Measurements from ENCODE around the gene NFYB.

The NFYB gene

DNA sequence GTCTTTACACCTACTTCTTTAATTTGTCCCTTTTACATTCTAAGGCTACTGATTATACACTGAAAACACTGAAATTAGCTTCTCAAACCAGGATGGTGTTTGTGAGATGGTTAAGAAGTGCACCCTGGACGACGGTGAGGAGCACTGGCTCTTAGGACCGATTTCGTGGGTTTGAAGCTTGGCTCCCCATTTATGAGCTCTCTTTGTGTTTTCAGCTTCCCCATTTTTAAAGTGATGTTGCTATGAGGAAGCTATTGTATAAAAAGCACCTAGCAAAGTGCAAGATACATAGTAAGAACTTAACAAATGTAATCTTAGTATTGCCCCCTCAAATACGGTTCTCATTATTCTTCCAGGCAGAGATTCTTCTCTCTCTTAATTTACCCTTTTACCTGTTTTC, 4.7 kb downstream of the NFYB start:
- DNase-seq (ENCODE audit: low spot score): no peak
- TF ChIP-seq, protein P1, sequence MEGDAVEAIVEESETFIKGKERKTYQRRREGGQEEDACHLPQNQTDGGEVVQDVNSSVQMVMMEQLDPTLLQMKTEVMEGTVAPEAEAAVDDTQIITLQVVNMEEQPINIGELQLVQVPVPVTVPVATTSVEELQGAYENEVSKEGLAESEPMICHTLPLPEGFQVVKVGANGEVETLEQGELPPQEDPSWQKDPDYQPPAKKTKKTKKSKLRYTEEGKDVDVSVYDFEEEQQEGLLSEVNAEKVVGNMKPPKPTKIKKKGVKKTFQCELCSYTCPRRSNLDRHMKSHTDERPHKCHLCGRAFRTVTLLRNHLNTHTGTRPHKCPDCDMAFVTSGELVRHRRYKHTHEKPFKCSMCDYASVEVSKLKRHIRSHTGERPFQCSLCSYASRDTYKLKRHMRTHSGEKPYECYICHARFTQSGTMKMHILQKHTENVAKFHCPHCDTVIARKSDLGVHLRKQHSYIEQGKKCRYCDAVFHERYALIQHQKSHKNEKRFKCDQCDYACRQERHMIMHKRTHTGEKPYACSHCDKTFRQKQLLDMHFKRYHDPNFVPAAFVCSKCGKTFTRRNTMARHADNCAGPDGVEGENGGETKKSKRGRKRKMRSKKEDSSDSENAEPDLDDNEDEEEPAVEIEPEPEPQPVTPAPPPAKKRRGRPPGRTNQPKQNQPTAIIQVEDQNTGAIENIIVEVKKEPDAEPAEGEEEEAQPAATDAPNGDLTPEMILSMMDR (IDR thresholded peaks at IDR 0.05; ENCODE audit: extremely low read depth, missing control alignments): no peak

DNA sequence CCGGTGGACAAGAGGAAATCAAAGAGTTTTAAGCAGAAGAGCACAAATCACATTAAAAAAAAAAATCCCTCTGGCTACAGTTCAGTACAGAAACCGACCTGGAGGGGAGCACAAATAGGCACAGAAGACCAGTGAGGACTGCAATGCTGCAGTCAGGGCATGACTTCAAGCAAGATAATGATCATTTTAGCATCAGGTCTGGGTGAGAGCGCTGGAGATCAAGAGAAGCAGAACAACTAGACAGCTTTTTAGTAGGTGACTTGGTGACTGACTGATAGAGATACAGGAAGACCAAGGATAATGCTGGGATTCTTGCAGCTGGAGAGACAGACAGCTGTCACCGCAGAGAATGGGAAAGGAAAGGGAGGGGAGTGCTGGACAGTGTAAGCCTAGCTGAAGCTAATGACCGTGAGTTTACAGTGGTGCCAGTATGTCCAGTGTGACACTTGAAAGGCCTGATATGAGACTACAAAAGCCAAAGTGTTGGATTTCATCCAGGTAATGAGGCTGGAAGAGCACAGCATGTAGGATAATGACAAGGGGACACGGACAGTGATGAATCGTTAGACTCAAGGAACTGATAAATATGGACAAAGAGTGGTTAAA, 5.6 kb downstream of the NFYB start:
- TF ChIP-seq, protein P1 (IDR thresholded peaks at IDR 0.05; ENCODE audit: extremely low read depth, missing control alignments): no peak
- no peak for DNase-seq (ENCODE audit: low spot score)

DNA sequence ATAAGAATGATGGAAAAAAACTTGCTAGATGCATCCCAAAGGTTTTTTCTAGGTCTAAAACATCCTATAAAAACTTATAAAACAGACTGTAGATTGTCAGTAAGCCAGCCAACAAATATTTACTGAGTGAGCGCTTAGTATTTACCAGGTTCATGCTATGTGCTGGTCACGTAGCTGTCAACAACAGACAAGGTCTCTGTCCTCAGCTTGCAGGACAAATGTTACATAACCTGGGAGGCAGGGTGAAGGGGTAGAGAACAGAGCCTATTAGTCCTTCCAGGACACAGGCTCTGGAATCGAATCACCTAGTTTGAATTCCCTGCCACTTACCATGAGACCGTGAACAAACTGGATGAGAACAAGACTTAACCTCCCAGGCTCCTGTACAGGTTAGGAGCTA, 6.4 kb downstream of the NFYB start:
- DNase-seq (ENCODE audit: low spot score): no peak
- TF ChIP-seq, protein P1 (IDR thresholded peaks at IDR 0.05; ENCODE audit: extremely low read depth, missing control alignments): no peak

DNA sequence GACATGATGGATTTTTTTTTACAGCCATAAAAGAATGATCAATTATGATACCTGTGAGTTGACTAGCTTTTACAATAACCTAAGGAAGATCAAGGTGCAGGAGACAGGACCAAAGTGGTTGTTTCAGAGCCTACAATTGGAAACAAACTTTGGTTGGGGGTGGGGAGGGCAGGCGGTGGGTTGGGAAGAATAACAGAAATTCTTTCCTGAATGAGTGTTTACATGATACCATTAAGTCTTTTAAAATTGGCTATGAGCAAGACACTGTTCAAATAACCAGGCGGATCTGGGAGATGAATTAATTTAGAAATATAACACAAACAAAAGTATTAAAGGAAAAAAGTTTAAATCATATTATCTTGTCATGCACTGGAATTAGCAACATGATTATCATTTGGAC, 7.2 kb downstream of the NFYB start:
- TF ChIP-seq, protein P1 (IDR thresholded peaks at IDR 0.05; ENCODE audit: extremely low read depth, missing control alignments): no peak
- DNase-seq (ENCODE audit: low spot score): no peak

DNA sequence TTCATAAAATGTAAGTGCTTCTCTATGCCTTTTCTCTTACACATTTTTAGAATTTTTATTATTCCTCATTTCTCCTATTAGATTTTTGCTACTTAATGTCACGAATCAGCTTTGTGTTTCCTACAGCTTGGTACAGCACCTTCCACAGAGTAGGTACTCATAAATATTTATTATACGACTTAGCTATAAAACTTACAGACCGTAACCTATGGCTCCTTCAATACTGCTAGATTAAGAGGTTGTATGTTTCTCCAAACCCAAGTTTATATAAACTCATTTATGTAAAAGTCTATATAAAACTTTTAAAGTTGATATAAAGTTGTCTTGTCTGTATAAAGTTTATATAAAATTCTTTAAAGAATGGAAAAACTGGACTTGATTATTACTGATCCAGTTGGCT, 11.5 kb downstream of the NFYB start:
- no peak for DNase-seq (ENCODE audit: low spot score)
- TF ChIP-seq, protein P1 (IDR thresholded peaks at IDR 0.05; ENCODE audit: extremely low read depth, missing control alignments): no peak

DNA sequence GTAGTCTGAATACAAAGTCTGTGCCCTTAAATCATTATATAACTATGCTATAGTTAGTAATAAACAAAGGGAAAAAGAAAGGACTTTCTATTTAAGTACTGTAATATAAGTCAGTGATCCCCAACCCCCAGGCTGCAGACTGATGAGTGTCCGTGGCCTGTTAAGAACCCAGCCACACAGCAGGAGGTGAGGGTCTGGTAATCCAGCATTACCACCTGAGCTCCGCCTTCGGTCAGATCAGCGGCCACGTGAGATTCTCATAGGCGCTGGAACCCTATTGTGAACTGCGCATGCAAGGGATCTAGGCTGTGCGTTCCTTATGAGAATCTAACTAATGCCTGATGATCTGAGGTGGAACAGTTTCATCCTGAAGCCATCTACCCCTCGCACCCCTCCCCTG, 15.7 kb downstream of the NFYB start:
- TF ChIP-seq, protein P1 (IDR thresholded peaks at IDR 0.05; ENCODE audit: extremely low read depth, missing control alignments): no peak
- DNase-seq (ENCODE audit: low spot score): no peak

DNA sequence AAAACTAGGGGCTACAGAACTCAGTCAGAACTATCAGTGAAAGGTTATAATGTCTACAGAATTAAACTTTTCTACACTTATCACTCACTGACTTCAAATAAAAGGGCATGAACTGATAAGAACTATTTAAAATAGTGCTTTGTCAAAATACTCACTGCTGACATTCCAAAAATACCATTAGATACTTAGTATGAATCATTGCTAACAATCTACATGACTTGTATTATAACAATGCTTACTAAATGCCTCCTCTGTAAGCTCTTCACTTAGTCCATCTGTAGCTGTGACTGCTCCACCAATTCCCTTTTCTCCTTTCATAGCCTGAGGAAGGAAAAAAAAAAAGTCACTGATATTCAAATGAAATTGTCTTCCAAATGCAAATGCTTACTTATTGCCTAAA, 17.0 kb downstream of the NFYB start:
- DNase-seq (ENCODE audit: low spot score): no peak
- TF ChIP-seq, protein P1 (IDR thresholded peaks at IDR 0.05; ENCODE audit: extremely low read depth, missing control alignments): no peak
